HL-60 (cell line): ENCODE results near the gene KRT16.
"Not testable (repeated sequence)": the region's sequence is repeated elsewhere in the genome, so short reads cannot be mapped to it uniquely, and the experiment has no call there.

ENCODE experiments used
- DNase-seq, 2 experiments: peaks; one replicate each; pipeline ENCODE4 v3.0.0-alpha.2; 2010 to 2020; ENCODE audit warnings: low read depth in 1 of 2, low spot score in 1 of 2
- H3K27ac ChIP-seq: fragments of 250-450 bp; sonication (Bioruptor Pico); replicated peaks from 2 replicates; pipeline ENCODE4 v1.5.1; 2020; ENCODE audit warnings: mild to moderate bottlenecking, moderate library complexity
- H3K27me3 ChIP-seq: fragments of 250-450 bp; sonication (Bioruptor Pico); 2 replicates; pipeline ENCODE4 v1.5.1; 2021; ENCODE audit warnings: mild to moderate bottlenecking, moderate library complexity; ENCODE audit not compliant: insufficient read depth, poor library complexity, severe bottlenecking
- H3K4me3 ChIP-seq: replicated peaks from 2 replicates; pipeline ENCODE4 v1.5.1; 2011; ENCODE audit warnings: mild to moderate bottlenecking, control low read depth, low read length; ENCODE audit not compliant: insufficient read depth
- GABPA ChIP-seq: IDR thresholded peaks from 2 replicates; pipeline ENCODE4 v1.6.1; 2012; ENCODE audit warnings: low read depth
- POLR2AphosphoS5 ChIP-seq: IDR thresholded peaks from 2 replicates; pipeline ENCODE4 v1.6.1; 2012; ENCODE audit warnings: low read depth
- REST ChIP-seq: IDR thresholded peaks from 2 replicates; pipeline ENCODE4 v1.6.1; 2012; ENCODE audit warnings: low read depth; ENCODE audit not compliant: insufficient replicate concordance
- SPI1 ChIP-seq: IDR thresholded peaks from 2 replicates; pipeline ENCODE4 v1.6.1; 2012; ENCODE audit warnings: low read depth, mild to moderate bottlenecking, borderline replicate concordance
- TF ChIP-seq, protein P1 (sequence below): IDR thresholded peaks from one replicate; pipeline ENCODE4 v1.5.1; 2011; ENCODE audit warnings: low read length, control low read depth, inconsistent platforms; ENCODE audit not compliant: insufficient read depth

Gene KRT16

DNA sequence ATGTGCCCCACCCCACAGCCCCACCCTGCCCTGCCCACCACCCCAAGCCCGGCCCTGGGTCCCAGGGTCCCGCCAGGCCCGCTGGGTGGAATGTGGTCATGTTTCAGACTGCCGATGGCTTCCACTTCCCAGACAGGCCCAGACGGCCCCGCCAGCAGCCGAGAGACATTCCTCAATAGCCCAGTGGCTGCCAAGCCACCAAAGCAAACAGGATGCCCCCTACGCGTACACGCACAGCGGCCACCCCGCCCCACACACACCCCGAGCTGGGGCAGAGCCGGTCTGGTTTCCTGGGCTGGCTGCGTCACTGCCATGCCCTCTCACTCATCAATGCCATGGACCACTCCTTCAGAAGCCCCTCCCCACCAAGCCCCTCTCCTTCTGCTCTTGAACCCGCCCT lies 13.0 kb upstream of the KRT16 start:
- Histone ChIP-seq H3K27me3 (no peaks in the 10 kb centered on the region), H3K4me3 (no peak overlapping the region), H3K27ac (no peak overlapping the region)
- DNase-seq, result no peak
- TF ChIP-seq REST (no peak), SPI1 (no peak), POLR2AphosphoS5 (no peak)
- TF ChIP-seq, protein P1, sequence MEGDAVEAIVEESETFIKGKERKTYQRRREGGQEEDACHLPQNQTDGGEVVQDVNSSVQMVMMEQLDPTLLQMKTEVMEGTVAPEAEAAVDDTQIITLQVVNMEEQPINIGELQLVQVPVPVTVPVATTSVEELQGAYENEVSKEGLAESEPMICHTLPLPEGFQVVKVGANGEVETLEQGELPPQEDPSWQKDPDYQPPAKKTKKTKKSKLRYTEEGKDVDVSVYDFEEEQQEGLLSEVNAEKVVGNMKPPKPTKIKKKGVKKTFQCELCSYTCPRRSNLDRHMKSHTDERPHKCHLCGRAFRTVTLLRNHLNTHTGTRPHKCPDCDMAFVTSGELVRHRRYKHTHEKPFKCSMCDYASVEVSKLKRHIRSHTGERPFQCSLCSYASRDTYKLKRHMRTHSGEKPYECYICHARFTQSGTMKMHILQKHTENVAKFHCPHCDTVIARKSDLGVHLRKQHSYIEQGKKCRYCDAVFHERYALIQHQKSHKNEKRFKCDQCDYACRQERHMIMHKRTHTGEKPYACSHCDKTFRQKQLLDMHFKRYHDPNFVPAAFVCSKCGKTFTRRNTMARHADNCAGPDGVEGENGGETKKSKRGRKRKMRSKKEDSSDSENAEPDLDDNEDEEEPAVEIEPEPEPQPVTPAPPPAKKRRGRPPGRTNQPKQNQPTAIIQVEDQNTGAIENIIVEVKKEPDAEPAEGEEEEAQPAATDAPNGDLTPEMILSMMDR, result no peak

DNA sequence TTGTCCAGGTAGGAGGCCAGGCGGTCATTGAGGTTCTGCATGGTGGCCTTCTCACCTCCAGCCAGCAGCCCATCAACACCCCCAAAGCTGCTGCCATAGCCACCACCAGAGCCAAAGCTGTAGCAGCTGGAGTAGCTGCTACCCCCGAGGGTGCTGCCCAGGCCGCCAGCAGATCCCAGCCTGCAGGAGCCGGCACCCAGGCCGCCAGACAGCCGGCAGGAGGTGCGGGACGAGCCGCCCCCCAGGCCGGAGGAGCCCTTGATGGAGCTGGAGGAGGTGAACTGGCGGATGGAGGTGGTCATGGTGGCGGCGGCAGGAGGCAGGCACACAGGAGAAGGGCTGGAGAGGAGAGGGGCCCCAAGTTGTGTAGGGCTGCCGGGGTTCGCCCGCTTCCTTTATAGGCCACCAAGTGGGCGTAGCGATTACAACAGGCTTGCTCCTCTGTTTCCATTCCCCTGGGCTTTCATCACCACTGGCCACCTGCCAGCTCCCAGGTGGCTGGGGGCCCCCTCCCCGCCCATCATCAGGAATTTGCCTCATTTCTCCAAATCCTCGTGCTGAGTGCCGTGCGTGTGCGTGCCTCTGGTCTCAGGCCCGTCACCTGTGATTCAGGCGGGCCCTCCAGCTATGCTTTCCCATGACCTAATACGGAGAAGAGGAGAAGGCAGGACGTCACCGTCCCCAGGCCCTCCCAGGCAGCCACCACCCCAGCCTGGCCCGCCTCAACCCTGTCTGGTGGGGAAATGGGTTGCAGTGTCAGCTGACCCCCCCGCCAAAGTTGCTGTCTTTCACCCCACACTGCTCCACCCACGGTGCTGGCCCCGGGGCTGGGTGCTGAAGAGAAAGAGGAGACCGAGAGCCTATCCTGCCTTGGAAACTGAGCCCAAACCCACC lies 11.9 kb upstream of the KRT16 start, which contains the start of gene KRT17:
Gene KRT17, minus strand, starts transcription at position 368 of the 894 bp plus-strand sequence. Its CDS starts 66 bp downstream, at position 302.
- TF ChIP-seq SPI1 (no peak), GABPA (no peak), POLR2AphosphoS5 (peak; percentile 56; the same call in 1 of the 2 replicates), REST (peak; percentile 85)
- TF ChIP-seq, protein P1, result no peak
- Histone ChIP-seq H3K27me3 (no peaks in the 10 kb centered on the region), H3K27ac (no peak within 1 kb of the TSS), H3K4me3 (no peak within 1 kb of the TSS)
- peak; percentile 18 to 40 for DNase-seq

DNA sequence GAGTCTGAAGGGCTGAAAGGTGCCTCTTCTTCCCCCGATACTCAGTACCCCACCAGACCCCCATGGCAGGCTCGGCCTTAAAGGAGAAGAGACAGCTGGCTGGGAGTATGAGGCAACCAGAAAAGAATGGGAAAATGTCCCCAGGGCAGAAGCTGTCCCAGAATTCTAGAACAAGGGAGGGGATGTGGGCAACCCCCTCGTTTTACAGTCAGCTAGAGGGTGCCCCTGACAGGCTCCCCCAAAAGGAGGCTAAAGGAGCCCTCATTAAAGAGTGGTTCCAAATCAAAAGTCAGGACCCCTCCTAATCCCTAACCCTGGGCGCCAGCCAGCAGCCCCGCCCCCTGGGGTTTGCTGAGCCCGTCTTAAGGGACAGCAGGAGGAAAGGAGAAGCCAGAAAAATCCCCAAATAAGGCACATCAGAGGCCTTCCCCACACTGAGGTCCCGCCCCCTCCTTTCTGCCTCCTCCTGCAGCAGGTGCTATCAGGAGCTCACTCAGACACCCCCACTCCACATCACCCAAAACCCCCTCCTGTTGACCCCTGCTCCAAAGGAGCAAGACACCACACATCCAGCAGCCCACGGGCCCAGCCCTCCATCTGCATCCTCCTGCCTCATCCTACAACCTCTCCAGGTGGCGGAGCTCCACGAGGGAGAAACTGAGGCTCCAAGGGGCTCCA lies 10.8 kb upstream of the KRT16 start:
- not testable (repeated sequence) for DNase-seq, H3K27me3 ChIP-seq, H3K27ac ChIP-seq, H3K4me3 ChIP-seq

GRCh38 chr17:41622340-41623183 lies 10.0 kb upstream of the KRT16 start:
- H3K4me3 ChIP-seq, H3K27ac ChIP-seq, H3K27me3 ChIP-seq, DNase-seq: not testable (repeated sequence)
